GM23248 (cell line): ENCODE measurements around the gene RAPGEFL1.

Experiments
- EZH2 ChIP-seq: fragments of 200-600 bp; sonication (generic); IDR thresholded peaks from 2 replicates; pipeline ENCODE4 v1.6.1; 2018; ENCODE audit warnings: antibody characterized with exemption, mild to moderate bottlenecking; ENCODE audit not compliant: insufficient read depth, poor library complexity, severe bottlenecking
- EZH2phosphoT487 ChIP-seq: fragments of 200-600 bp; sonication (generic); IDR thresholded peaks from 2 replicates; pipeline ENCODE4 v1.6.1; 2018; ENCODE audit warnings: antibody characterized with exemption, moderate library complexity, mild to moderate bottlenecking, low read depth; ENCODE audit not compliant: insufficient read depth

- TF ChIP-seq EZH2phosphoT487 (no peak), EZH2 (no peak)
Measured at GRCh38 chr17:40173091-40173777, 4.0 kb upstream of the RAPGEFL1 start.
